ENCODE data around the gene MICALL2. TPM values are rescaled to one million over a fixed set of nuclear protein-coding genes. Genes with fewer than 3 reads are reported as not detected.

Gene MICALL2
- total RNA-seq, 1 donor from 2014 or later: 14.7 TPM

- DNase-seq (ENCODE audit: low read depth): no peak
- no peak for TF ChIP-seq CTCF (IDR thresholded peaks at IDR 0.05; ENCODE audit: insufficient read depth, low read length, poor library complexity, severe bottlenecking)
- H3K4me3 ChIP-seq (ENCODE audit: low read depth, low read length): no peak overlapping the region
Observed at GRCh38 chr7:1425292-1426136, 33.8 kb downstream of the MICALL2 start.

DNA sequence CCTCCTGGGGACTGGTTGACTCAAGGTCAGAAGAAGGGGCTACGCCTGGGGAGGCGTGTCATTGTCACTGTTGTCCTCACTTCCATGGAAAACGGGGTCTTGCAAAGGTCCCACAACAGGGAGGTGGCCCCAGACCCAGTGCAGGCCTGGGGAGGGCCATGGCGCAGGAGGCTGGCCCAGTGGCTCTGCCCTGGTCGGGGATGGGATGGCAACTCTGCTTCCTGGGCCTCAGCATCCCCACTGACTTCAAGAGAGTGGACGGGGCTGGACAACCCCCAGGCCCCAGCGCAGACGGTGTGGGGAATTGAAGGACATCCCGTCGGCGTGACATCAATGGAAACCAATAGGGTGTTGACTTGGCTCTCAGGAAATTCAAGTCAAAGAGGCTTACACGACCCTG, 35.2 kb downstream of the MICALL2 start:
- TF ChIP-seq CTCF (IDR thresholded peaks at IDR 0.05; ENCODE audit: insufficient read depth, low read length, poor library complexity, severe bottlenecking): no peak
- DNase-seq (ENCODE audit: low read depth): no peak

More at GRCh38 chr7:1425292-1426136, 33.8 kb downstream of the MICALL2 start:
- Histone ChIP-seq H3K36me3 (ENCODE audit: control insufficient read depth, insufficient read depth, low read length) (no peaks in the 10 kb centered on the region), H3K27me3 (ENCODE audit: control insufficient read depth, insufficient read depth, low read length) (peaks cover 48% of the 10 kb centered on the region)

DNA sequence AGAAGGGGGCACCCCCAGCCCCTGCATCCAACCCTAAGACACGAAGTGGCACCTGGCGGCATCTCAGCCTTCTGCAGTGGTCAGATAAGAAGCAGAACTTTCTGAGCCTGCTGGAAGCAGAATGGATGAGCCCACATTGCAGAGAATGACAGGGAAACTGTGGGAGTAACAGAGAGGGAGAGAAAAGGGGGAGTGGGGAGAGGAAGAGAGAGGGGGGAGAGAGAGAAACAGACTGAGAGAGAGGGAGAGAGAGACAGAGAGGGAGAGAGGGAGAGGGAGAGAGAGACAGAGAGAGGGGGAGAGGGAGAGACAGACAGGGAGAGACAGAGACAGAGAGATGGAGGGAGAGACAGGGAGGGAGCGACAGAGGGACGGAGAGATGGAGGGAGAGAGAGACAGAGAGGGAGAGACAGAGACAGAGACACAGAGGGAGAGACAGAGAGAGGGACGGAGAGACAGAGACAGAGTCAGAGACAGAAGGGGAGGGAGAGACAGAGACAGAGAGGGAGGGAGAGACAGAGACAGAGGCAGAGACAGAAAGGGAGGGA, 35.9 kb downstream of the MICALL2 start:
- H3K4me3 ChIP-seq (ENCODE audit: low read depth, low read length): no peak overlapping the region
- no peak for TF ChIP-seq CTCF (IDR thresholded peaks at IDR 0.05; ENCODE audit: insufficient read depth, low read length, poor library complexity, severe bottlenecking)
- no peaks in the 10 kb centered on the region for H3K36me3 ChIP-seq (ENCODE audit: control insufficient read depth, insufficient read depth, low read length)
- DNase-seq (ENCODE audit: low read depth): no peak
- peaks cover 32% of the 10 kb centered on the region for H3K27me3 ChIP-seq (ENCODE audit: control insufficient read depth, insufficient read depth, low read length)

More for the DNA sequence above, 35.2 kb downstream of the MICALL2 start:
- Histone ChIP-seq H3K36me3 (ENCODE audit: control insufficient read depth, insufficient read depth, low read length) (no peaks in the 10 kb centered on the region), H3K27me3 (ENCODE audit: control insufficient read depth, insufficient read depth, low read length) (peaks cover 37% of the 10 kb centered on the region), H3K4me3 (ENCODE audit: low read depth, low read length) (no peak overlapping the region)

DNA sequence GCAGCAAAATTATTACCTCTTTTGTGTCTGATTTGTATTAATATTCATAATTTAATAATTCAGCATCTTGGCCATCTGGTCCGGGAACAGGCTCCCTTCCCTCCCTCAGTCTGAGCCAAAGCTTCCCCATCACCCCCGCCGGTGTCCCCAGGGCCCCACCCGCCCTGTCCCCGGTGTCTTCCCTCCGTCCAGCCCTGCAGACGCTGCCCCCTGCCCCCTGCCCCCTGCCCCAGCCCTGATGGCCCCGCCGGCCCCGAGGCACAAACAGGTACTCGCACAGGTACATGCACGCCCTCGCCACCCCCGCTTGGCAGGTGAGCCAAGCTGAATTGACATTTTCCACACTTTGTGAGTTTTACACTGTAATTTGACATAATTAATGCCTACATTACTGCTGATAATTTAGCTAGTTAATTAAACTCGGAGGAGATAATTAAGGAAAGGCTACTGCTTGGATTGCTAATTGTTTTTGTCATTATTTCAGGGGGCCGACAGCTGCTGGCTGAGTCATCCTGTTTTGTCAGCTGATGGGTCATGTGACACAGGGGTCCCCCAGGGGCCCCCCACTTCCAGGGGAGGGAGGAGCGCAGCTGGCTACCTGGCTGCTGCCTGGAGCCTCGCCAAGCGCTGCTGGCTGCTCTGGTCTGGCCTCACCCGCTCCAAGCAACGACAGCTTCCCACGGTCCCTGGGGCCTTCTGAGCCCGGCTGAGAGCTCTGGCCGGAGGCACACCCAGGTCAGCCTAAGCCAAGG, 36.6 kb downstream of the MICALL2 start:
- no peak for DNase-seq (ENCODE audit: low read depth)
- Histone ChIP-seq H3K27me3 (ENCODE audit: control insufficient read depth, insufficient read depth, low read length) (peaks cover 32% of the 10 kb centered on the region), H3K36me3 (ENCODE audit: control insufficient read depth, insufficient read depth, low read length) (no peaks in the 10 kb centered on the region), H3K4me3 (ENCODE audit: low read depth, low read length) (no peak overlapping the region)
- TF ChIP-seq CTCF (IDR thresholded peaks at IDR 0.05; ENCODE audit: insufficient read depth, low read length, poor library complexity, severe bottlenecking): no peak

DNA sequence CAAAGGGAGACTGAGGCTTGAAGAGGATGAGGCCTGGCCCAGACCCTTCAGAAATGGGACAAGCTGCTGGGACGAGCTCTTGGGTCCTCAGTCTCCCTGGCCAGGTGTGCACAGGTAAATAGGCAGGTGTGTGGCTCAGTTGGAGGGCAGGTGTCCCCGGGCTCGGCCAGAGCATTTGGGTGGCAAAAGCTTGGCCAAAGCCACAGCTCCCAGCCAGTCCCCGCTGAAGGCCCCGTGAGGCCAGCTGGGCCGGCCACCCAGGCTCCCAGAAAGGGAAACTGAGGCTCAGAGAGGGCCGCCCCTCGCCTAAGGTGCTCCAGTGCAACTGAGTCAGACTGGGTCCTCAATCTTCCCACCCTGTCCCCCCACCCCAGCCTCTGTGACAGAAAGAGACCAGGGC, 37.3 kb downstream of the MICALL2 start:
- Histone ChIP-seq H3K27me3 (ENCODE audit: control insufficient read depth, insufficient read depth, low read length) (peaks cover 34% of the 10 kb centered on the region), H3K36me3 (ENCODE audit: control insufficient read depth, insufficient read depth, low read length) (no peaks in the 10 kb centered on the region), H3K4me3 (ENCODE audit: low read depth, low read length) (no peak overlapping the region)
- no peak for DNase-seq (ENCODE audit: low read depth)
- no peak for TF ChIP-seq CTCF (IDR thresholded peaks at IDR 0.05; ENCODE audit: insufficient read depth, low read length, poor library complexity, severe bottlenecking)

All from kidney epithelial cell (primary cell).